Measurements from ENCODE around the gene HEMK1. TPM values are rescaled to one million over a fixed set of nuclear protein-coding genes. Genes with fewer than 3 reads are reported as not detected.

The HEMK1 gene
- total and polyA plus RNA-seq, 2 of the 8 experiments (the other 6 are each of a cell fraction or from before 2014, with no cell fraction given): 9.7 to 10.6 TPM

GRCh38 chr3:50530001-50530970, 39.0 kb upstream of the HEMK1 start:
- peak in 1 of 2 experiments; percentile 68 for DNase-seq (ENCODE audit: low read depth in 1 of 2, low spot score in 2 of 2)
- Histone ChIP-seq H4K20me1 (replicated peaks in 1 of 2; ENCODE audit: control insufficient read depth in 1 of 2, insufficient read depth in 2 of 2, low read length in 2 of 2) (no peaks in the 10 kb centered on the region), H3K9me3 (ENCODE audit: insufficient read depth in 2 of 2, low read depth in 1 of 2, low read length in 1 of 2) (no peaks in the 10 kb centered on the region), H3K36me3 (ENCODE audit: control insufficient read depth in 2 of 4, insufficient read depth in 4 of 4, low read length in 3 of 4) (no peaks in the 10 kb centered on the region), H3K9ac (replicated peaks in 1 of 4; ENCODE audit: extremely low read depth in 1 of 4, low read depth in 3 of 4, low read length in 3 of 4) (no peak overlapping the region; a peak in 1 of 7 replicates), H3K4me1 (replicated peaks in 1 of 4; ENCODE audit: control insufficient read depth in 3 of 4, insufficient read depth in 4 of 4, low read length in 3 of 4) (peaks cover 0 to 27% (median 13%) of the 10 kb centered on the region in 4 experiments; a peak in 6 of 7 replicates), H2BK20ac (ENCODE audit: low read length) (0 out of 2 replicates have a peak overlapping the region, but pooled peaks have one; percentile 48), H3K18ac (ENCODE audit: extremely low read depth, low read length) (no peak overlapping the region; the same call in 1 of the 2 replicates), H2AK5ac (ENCODE audit: low read depth, low read length) (no peak overlapping the region), H2AFZ (ENCODE audit: low read length) (peak overlapping the region; percentile 68; the same call in 1 of the 2 replicates), H3K4ac (replicated peaks; ENCODE audit: insufficient read length, low read depth, low read length) (peak overlapping the region; percentile 19), H3K27me3 (replicated peaks in 1 of 4; ENCODE audit: control insufficient read depth in 3 of 4, extremely low read depth in 1 of 4, insufficient read depth in 3 of 4, low read length in 3 of 4) (peaks cover 0 to 15% (median 14%) of the 10 kb centered on the region in 4 experiments; a peak in 5 of 7 replicates), H3K23ac (ENCODE audit: insufficient read length) (no peak overlapping the region), H2BK5ac (ENCODE audit: low read depth, low read length) (no peak overlapping the region), H2BK15ac (ENCODE audit: low read length) (0 out of 2 replicates have a peak overlapping the region, but pooled peaks have one; percentile 46), H2BK120ac (replicated peaks; ENCODE audit: low read depth, low read length) (no peak overlapping the region), H2BK12ac (ENCODE audit: low read depth, low read length) (peak overlapping the region; percentile 27; the same call in 1 of the 2 replicates), H4K8ac (ENCODE audit: extremely low read depth, insufficient read depth, low read length) (no peak overlapping the region), H3K23me2 (ENCODE audit: low read depth, low read length) (peaks cover 1% of the 10 kb centered on the region; the same call in 1 of the 2 replicates), H3K56ac (replicated peaks; ENCODE audit: insufficient read length, low read depth, low read length) (no peak overlapping the region), H3K4me2 (ENCODE audit: insufficient read depth in 1 of 2, low read depth in 2 of 2, low read length in 2 of 2) (peak overlapping the region; percentile 38 to 65), H3K14ac (ENCODE audit: insufficient read length) (no peak overlapping the region), H3K4me3 (ENCODE audit: extremely low read depth in 1 of 4, insufficient read depth in 2 of 4, low read depth in 3 of 4, low read length in 4 of 4) (peak overlapping the region in 3 of 4 experiments; percentile 21 to 52 (median 22); a peak in 5 of 8 replicates), H4K91ac (replicated peaks; ENCODE audit: insufficient read length, low read length) (peak overlapping the region; percentile 46), H3K27ac (ENCODE audit: low read depth, low read length) (no peak overlapping the region), H3K79me2 (ENCODE audit: control insufficient read depth in 1 of 2, insufficient read depth in 2 of 2, low read length in 2 of 2) (no peaks in the 10 kb centered on the region), H4K5ac (ENCODE audit: insufficient read length, low read depth, low read length) (no peak overlapping the region), H3K79me1 (ENCODE audit: low read depth, low read length) (no peaks in the 10 kb centered on the region)
- 21% methylated on average over 31 of the region's 48 CpGs; no CpG with 5 or more reads in 1 of the 2 experiments for WGBS, 2 experiments (ENCODE audit: extremely low coverage in 1 of 2, insufficient coverage in 1 of 2, insufficient read length in 1 of 2, insufficient replicate concordance in 2 of 2, low coverage in 1 of 2, low lambda C conversion rate in 2 of 2, missing lambda C conversion rate in 1 of 2)
- CTCF ChIA-PET (ENCODE audit: partially characterized antibody): interaction anchor here (0.7 to 2.1 kb wide), 2 partner anchors 12 to 21 kb away, joined by 3 to 11 read pairs; no protein-coding TSS in a partner anchor
- POLR2A ChIA-PET (ENCODE audit: partially characterized antibody): no interaction called here
- FAIRE-seq: no peak
- TF ChIP-seq ATF2 (IDR thresholded peaks at IDR 0.05; ENCODE audit: low read length): no peak
- no peak for TF ChIP-seq TAF1 (IDR thresholded peaks at IDR 0.05; ENCODE audit: low read depth, low read length)
- TF ChIP-seq RBBP5 (IDR thresholded peaks at IDR 0.05; ENCODE audit: borderline replicate concordance, low read depth, low read length): no peak
- TF ChIP-seq TCF12 (IDR thresholded peaks at IDR 0.05; ENCODE audit: low read depth, low read length): no peak
- TF ChIP-seq SAP30 (IDR thresholded peaks at IDR 0.05; ENCODE audit: insufficient read depth, insufficient replicate concordance, low read length): no peak
- no peak for TF ChIP-seq POLR2A (IDR thresholded peaks at IDR 0.05; ENCODE audit: control extremely low read depth in 1 of 2, low read depth in 2 of 2, low read length in 2 of 2)
- TF ChIP-seq TEAD4 (IDR thresholded peaks at IDR 0.05; ENCODE audit: low read depth, low read length): no peak
- no peak for TF ChIP-seq GTF2F1 (IDR thresholded peaks at IDR 0.05; ENCODE audit: borderline replicate concordance, low read depth, low read length)
- no peak for TF ChIP-seq POU5F1 (IDR thresholded peaks at IDR 0.05; ENCODE audit: low read depth, low read length)
